AG04449 (cell line): ENCODE measurements around the gene C8A.

Experiments
- CTCF ChIA-PET: fragments of 350-600 bp; formaldehyde crosslinking; extraction: SDS; loops from one replicate; lab custom pipeline; 2021; ENCODE audit warnings: antibody characterized with exemption; lab: Yijun Ruan, JAX
- POLR2A ChIA-PET: fragments of 400-600, 350-600 bp; formaldehyde crosslinking; extraction: SDS; loops from one replicate; lab custom pipeline; 2020; ENCODE audit warnings: antibody characterized with exemption, inconsistent platforms; lab: Yijun Ruan, JAX
- DNase-seq: peaks from one replicate; pipeline ENCODE4 v3.0.0-alpha.2; 2010; ENCODE audit warnings: low read depth, low spot score
- H3K4me3 ChIP-seq: 2 replicates; pipeline ENCODE4 v1.5.1; 2011; ENCODE audit warnings: low read depth, mild to moderate bottlenecking, control low read depth, low read length
- TF ChIP-seq, protein P1 (sequence below): IDR thresholded peaks from one replicate; pipeline ENCODE4 v1.5.1; 2011; ENCODE audit warnings: mild to moderate bottlenecking, moderate library complexity, low read length, control low read depth, inconsistent platforms; ENCODE audit not compliant: insufficient read depth; ENCODE audit errors: missing control alignments

C8A gene

DNA sequence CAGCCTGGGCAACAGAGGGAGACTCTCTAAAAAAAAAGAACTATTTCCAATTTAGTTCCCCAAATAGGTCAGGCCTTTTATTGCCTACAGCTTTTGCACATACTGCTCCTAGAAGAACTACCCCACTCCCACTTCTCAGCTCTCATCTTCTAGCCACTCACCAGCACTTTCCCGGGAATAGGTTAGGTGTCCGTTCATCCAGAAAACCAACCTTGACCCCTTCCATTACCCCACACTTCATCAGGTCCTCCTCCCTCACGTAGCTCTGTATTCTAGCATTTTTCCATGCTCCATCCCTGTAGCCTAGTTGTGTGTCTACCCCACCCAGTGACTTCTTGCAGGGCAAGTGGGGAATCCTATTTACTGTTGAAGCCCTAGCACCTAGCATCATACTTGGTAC is 68.6 kb downstream of the C8A start:
- DNase-seq = no peak
- ChIA-PET CTCF (no interaction called here), POLR2A (no interaction called here)
- TF ChIP-seq, protein P1, sequence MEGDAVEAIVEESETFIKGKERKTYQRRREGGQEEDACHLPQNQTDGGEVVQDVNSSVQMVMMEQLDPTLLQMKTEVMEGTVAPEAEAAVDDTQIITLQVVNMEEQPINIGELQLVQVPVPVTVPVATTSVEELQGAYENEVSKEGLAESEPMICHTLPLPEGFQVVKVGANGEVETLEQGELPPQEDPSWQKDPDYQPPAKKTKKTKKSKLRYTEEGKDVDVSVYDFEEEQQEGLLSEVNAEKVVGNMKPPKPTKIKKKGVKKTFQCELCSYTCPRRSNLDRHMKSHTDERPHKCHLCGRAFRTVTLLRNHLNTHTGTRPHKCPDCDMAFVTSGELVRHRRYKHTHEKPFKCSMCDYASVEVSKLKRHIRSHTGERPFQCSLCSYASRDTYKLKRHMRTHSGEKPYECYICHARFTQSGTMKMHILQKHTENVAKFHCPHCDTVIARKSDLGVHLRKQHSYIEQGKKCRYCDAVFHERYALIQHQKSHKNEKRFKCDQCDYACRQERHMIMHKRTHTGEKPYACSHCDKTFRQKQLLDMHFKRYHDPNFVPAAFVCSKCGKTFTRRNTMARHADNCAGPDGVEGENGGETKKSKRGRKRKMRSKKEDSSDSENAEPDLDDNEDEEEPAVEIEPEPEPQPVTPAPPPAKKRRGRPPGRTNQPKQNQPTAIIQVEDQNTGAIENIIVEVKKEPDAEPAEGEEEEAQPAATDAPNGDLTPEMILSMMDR = no peak
- no peak overlapping the region for H3K4me3 ChIP-seq

DNA sequence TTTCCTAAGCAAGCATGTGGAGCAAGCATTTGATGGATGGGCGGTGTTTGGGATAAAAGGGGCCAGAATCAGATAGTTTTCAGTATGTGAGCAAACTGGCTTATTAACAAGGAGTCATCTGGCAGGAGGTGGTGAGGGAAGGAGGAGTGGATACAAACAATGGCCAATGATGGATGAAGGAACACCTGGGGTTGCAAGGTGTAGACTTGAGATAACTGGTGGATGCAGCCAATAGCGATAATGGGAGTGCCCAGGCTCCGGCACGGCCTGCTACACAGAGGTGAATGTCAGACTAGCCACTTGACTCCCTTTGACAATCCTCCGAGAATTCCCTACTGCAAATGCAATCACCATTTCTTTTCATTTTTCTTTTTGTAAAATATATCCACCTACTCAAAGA is 69.5 kb downstream of the C8A start:
- TF ChIP-seq, protein P1 = no peak
- DNase-seq = no peak
- H3K4me3 ChIP-seq = no peak overlapping the region
- ChIA-PET POLR2A (no interaction called here), CTCF (no interaction called here)

DNA sequence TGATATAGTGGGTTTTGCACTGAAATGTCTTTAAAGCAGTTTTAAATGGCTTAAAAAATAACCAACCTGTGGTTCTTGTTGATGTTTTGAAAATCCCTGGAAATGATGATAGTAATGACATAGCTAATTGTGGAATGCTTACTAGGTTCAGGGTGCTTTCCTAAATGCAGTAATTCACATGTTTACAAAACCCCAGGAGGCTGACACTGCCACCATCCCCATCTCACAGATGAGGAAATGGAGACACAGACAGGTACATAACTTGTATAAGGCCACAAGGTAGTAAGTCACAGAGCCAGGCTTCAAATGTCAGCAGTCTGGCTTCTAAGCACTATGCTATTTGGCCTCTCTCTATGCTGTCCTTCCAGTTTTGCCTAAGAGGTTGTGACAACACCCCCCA is 70.6 kb downstream of the C8A start:
- no peak for DNase-seq
- no peak overlapping the region for H3K4me3 ChIP-seq
- ChIA-PET CTCF (no interaction called here), POLR2A (no interaction called here)
- TF ChIP-seq, protein P1 = no peak

DNA sequence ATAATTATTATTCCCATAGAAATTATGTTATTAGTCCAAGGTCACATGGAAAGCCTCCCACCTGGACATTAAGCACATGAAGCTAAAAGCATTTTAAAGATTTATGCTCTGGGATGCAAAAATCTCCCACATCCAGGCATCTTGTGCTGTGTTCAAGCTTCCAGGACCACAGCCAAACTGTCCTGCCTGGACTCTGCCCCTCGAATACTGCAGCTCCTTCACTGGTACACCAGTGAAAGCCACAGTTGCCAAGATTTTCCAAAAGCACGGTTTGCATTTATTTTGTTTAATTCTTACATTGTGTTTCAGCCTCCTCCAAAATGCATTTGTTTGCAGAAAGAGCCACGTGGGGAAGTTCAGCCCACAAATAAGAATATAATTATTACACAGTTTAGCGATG is 72.6 kb downstream of the C8A start:
- POLR2A ChIA-PET = no interaction called here
- CTCF ChIA-PET = no interaction called here
- no peak for DNase-seq
- TF ChIP-seq, protein P1 = no peak
- H3K4me3 ChIP-seq = no peak overlapping the region

DNA sequence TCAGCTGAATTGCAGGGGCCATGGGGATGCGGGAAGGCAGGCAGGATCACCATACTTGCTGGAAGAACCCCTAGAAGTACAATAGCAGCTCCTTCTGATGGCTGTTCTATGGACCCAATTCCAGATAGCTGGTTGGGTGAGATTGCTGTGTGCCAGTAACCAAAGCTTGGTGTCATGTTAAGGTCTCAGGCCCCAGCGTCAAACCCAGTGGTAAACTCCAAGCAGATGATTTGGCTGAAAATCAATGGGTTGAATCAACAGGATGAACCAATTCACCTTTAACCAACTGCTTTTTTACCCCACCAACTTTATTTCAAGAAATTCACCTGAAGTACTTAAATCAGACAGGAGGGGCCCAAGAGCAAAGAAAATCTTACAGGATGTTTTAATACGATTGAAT is 73.4 kb downstream of the C8A start:
- ChIA-PET CTCF (no interaction called here), POLR2A (no interaction called here)
- TF ChIP-seq, protein P1 = no peak
- DNase-seq = no peak
- H3K4me3 ChIP-seq = no peak overlapping the region

DNA sequence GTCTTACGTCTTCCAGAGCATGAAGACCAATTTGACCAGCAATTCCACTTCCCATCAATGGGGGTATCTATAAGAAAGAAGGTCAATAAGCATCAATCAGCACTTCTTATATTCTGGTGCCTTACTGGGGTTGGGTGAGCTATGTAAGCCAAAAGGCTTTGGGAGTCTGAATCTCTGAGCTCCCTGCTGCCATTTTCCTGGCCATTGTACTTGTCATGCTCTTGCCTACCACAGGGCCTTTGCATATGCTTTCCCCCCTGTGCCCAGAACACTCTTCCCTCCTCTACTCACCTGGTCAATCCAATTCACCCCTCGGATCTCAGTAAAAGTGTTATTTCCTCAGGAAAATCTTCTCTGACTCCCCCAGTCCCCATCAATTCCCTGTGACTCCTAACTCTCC is 74.9 kb downstream of the C8A start:
- CTCF ChIA-PET = no interaction called here
- no peak overlapping the region for H3K4me3 ChIP-seq
- TF ChIP-seq, protein P1 = no peak
- POLR2A ChIA-PET = no interaction called here
- DNase-seq = no peak

DNA sequence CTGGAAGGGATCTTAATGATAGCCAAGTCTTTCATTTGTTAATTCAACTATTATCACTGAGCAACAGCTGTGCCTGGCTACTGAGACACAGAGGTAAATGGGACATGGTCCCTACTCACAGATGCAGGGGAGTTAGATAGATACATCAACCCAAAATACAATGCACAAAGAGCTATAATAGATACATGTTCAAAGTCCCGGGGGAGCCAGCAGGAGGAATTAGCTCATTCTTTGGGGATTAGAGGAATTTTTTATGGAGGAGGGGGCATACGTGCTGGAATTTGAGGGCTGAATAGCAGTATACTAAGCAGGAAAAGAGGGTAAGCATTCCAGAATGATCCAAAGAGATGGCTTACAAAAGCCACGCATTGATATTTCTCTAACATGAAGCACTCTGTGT is 76.6 kb downstream of the C8A start:
- CTCF ChIA-PET = no interaction called here
- TF ChIP-seq, protein P1 = no peak
- no peak overlapping the region for H3K4me3 ChIP-seq
- POLR2A ChIA-PET = no interaction called here
- no peak for DNase-seq
